ENCODE measurements around the gene RETN.

Gene RETN, protein sequence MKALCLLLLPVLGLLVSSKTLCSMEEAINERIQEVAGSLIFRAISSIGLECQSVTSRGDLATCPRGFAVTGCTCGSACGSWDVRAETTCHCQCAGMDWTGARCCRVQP

DNA sequence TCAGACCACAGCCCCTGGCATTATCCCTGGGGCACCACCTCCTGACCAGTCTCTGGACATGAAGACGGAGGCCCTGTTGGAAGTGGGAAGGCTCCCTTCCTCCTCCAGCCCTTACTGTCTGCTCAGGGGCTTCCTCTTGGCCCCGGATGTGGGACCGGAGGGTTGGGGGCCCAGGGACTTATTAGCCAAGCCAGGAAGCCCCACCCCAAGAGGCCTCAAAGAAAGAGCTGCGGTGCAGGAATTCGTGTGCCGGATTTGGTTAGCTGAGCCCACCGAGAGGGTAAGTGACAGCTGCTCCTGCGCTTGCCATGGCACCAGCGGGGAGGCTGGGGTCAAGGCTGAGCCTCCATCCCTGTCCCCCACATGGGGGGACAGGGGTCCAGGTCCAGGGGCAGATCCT lies at the start of gene RETN:
Gene RETN (plus strand): TSS at position 208 of the 400 bp plus-strand sequence. CDS start 278 bp downstream, outside the sequence.
- FAIRE-seq, result no peak

DNA sequence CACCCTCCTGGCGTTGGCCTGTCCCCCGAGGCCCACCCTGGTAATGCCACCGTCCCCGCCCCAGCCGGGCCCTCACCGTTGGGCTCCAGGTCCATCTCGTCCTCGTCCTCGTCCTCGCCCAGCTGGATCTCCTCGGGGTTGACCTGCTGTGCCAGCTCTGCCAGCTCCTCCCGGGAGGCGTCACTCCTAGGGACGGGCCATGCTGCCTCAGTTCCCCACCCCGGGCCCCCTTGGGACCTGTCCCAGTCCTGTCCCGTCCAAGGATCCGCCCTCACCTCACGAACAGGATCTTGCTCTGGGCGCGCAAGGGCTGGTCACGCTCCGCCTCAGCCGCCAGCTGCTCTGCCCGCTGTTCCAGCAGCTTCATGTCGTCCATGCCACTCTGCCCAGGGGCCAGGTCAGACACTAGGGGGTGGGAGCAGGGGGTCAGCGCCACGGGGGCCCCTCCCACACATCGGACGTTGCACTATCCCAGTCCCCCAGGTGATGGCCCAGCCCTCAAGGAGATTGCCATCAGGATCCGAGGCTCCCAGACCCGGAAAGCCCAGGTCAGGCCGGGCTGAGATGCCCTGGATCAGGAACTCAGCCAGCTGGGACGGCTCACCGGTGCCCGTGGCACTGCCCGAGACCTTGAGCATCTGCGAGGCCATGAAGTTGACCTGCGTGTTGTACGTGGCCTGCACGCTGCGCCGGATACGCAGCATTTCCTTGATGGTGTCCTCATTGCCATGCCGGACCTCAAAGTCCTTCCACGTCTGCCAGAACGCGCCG lies 49.0 kb upstream of the RETN start:
- no peak for FAIRE-seq

DNA sequence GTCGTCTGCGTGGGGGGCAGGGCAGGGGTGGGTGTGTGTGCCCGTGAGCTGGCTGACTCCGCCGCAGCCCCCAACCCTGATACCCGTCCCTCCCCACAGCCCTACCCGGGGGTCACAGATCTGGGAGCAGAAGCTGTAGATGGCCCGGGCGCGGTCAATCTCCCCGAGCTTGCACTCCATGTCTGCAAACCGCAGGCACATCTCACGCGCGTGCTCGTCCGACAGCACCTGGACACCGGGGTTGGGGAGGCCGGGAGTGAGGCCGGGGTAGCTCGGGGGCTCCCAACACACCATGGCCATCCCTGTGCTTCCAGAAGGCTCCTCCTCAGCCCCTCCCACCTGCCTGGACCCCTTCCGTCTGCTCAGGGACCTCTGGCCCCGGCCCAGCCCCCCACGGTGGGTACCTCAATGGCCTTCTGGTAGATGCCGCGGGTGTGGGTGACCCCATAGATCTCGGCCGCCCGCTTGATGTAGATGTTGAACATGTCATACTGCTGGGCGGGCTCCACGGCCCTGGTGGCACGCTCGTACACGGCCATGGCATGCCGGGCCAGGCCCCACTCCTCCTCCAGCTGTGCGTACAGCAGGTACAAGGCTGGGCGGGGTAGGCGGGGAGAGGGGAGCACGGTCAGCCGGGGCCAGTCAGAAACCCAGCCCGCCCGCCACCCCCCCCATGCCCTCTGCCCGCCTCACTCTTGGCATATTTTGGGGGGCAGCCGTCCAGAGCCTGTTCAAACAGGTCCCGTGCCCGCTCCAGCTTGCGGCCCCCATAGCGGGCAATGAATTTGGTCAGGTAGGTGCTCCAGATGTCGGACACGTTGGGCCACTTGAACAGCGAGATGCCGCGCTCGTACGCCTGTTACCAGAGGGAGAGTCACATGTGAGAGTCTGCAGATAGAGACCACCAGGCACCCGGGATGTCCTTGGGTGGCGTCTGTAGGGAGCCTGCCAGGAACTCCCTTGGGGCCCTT lies 48.1 kb upstream of the RETN start:
- no peak for FAIRE-seq

DNA sequence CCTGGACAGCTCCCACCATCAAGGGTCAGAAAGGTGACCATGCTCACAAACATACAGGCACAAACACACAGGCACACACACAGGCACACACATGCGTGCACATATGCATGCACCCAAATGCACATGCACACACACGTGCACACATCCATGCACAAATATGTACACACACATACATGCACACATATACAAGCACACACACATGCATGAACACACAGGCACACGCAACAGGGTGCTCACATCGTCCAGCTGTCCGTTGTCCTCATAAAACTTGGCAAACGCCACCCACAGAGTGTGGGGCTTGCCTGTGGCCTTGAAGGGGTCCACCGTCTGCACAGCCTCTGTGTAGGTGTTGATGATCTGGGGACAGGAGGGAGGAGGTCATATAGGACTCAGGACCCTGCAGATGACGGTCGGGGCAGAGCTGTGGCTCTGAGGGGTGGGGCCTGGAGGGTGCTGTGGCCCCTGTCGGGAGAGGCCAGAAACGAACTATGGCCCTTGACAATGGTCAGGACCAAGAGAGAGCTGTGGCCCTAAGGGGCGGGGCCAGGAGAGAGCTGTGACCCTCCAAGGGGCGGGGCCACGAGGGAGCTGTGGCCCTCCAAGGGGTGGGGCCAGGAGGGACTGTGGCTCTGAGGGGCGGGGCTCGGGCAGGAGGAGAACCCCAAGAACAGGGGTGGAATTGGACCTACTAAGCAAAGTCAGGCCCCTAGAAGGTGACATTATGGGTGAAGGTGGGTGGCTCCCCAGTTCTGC lies 45.7 kb upstream of the RETN start:
- FAIRE-seq, result no peak

DNA sequence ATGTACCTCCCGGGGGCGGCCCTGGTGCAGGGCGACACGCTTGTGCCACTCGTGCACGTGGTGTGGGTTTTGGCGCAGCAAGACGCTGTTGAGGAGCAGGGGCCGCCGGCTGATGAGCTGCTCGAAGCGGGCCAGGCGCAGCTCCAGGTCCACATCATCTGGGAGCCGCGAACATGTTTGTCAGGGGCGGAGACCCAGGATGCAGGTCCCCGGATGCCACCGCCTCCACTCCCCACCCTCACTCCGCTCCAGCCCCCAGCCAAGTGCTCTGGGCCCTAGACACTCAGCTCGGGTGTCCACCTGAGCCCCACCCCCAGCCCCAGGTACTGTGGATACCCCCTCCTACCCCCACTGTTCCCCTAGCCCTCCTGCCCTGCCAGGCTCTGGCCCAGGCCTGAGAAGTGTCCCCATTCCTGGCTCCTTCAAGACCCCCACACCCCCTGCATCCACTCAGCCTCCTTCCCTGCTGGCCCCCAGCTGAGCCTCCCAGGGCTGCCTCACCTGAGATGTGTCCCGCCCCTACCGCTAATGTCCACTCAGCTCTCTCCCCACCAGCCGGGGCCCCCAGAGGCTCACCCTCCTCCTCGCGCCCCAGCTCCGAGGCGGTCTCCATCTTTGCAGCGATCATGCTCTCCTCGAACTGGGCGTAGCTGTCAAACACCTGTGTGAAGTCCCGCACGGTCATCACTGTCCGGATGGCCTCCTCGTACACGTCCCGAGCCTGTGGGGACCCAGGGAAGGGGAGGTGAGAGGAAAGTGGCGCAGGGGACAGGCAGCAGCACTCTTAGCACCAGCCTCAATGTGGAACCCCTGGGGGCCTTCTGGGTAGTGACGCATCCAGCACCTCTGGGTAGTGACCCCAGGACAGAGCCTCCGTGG lies 44.9 kb upstream of the RETN start:
- FAIRE-seq, result no peak

DNA sequence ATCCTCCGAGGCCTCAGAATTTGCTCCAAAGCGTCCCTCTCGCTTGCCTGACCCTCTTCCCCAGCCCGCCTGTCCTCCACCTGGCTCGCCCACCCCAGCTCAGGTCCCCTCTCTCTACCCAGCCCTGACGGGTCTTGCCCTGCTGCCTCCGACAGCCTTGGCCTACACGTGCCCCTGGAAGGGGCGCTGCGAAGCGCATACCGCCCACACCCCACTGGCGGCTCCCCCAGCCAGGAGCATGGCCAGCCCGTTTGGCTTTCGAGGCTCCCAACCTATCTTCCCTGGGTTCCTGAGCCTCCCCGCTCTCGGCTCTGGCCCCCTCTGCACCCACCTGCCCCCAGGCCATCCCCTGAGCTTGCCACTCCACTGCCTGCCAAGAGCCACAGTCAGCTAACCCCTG lies 44.0 kb upstream of the RETN start:
- FAIRE-seq, result no peak

DNA sequence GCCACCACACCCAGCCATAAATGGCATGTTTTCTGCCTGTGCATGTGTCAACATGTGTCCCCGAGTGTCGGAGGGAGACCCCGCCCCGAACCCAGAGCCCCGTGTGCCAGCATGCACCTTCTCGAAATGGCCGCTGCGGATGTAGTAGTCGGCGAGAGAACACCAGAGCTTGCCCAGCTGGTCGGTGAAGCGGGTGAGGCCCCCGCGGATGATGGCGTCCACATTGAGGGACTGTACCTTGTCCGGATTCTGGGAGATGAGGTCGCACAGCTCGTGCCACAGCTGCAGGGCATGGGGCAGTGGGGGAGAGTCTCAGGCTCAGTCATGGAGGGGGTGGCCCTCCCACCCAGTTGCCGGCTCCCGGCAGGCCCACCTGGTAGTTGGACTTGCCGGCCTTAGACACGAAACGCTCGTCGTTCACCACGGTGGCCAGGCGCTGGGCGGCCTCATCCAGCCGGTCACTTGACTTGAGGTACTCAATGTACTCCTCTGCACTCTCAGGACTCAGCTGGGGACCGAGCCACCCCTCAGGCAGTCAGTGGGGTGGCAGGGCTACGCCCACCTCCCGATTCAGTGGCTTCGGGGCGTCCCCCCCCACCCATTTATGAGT lies 43.0 kb upstream of the RETN start:
- no peak for FAIRE-seq

DNA sequence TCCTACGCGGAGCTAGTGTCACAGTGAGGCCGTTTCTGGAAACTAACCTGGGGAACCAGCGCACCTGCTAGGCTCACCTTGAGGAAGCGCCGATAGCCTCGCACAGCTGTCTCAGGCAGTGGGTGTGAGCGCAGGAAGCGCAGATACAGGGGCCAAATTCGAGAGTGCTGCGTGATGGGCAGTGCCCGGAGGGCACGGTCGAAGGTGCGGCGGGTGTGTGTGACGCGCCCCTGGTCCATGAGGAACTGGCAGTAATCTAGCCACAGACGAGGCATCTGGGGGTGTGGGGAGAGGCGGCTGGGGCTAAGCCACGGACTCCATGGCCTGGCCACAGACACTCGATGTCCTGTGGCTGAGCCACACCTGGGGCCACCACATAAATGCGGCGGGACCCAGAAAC lies 41.7 kb upstream of the RETN start:
- no peak for FAIRE-seq

DNA sequence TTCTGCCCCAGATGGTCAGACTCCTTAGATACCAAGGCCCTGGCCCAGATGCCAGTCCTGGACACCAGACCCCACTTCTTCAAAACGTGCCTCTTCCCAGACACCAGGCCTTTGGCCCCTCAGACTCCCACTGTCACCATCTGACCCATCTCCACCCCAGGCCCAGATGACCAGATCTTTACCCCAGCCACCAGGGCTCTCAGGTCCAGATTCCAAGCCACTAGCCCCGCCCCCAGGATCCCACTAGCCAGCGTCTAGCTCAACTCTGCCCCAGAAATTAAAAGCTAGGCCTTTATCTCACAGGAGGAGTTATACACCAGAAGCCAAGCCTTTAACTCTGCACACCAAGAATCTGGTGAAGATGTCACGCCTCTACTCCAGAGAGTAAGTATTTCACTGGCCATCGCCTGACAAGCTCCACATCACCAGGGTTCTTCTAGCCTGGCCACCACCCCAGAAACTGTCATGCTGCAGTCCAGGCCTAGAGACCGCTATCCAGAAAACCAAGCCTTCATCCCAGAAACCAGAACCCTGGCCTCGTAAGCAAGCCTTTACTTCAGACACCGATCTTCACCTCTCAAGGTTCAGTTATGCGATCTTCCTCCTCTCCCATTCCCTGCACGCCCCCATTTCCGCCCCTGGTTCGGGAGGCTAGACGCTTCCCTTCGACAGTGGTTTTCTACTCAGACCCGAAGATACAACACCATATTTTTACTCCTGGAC lies 40.1 kb upstream of the RETN start:
- no peak for FAIRE-seq

DNA sequence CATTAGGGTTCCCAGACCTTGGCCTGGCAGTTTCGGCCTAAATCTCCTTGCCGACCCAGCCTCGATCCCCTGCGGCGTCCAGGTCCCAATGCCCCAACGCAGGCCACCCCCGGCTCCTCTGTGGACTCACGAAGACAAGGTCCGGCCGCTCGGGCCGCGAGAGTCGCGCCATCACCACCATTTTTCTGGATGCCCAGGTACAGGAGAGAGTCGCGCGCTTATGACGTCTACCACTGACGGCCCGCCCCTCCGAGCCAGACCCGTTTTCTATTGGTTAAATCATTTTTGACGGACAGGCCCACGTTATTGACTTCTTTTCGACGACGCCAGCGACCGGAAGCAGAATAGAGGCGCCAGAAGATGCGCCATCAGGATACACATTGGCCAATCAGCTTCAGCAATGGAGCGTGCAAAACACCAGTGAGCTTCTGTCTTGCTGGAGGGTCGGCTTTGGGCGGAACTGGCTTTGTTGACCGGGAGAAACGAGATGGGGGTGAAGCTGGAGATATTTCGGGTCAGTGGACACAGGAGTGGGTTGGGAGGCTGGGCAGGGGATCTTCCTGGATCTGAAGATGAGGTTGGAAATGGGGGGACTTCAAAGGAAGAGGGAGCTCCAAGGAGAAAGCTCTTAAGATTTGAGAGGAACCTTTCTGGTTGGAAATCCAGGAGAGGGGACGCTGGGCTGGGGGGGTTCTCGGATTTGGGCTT lies 39.3 kb upstream of the RETN start, which contains the start of the genes PET100 and XAB2:
Gene PET100 (plus strand): TSS at position 447 of the 708 bp plus-strand sequence. CDS start 41 bp downstream, at position 488.
Gene XAB2 (minus strand): TSS at position 199 of the 708 bp plus-strand sequence. CDS start 18 bp downstream, at position 181.
- FAIRE-seq, result peak; percentile 99

DNA sequence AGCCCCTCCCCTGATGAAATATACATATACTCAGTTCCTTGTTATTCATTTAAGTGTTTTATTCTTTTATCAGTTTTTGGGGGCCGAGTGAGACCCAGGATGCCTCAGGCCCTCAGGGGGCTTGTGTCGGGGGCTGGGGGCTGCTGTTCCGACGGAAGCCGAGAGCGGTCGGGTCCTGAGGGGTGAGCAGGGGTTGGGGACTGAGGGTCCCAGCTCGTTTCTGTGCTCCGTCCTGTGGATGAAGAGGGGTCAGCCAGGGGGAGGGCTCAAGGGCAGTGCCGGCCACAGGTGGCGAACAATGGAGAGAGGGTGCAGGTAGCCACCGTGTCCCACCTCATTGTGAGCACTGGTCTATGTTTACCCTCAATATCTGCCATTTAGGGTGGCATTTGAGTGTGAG lies 37.3 kb upstream of the RETN start:
- FAIRE-seq, result no peak

DNA sequence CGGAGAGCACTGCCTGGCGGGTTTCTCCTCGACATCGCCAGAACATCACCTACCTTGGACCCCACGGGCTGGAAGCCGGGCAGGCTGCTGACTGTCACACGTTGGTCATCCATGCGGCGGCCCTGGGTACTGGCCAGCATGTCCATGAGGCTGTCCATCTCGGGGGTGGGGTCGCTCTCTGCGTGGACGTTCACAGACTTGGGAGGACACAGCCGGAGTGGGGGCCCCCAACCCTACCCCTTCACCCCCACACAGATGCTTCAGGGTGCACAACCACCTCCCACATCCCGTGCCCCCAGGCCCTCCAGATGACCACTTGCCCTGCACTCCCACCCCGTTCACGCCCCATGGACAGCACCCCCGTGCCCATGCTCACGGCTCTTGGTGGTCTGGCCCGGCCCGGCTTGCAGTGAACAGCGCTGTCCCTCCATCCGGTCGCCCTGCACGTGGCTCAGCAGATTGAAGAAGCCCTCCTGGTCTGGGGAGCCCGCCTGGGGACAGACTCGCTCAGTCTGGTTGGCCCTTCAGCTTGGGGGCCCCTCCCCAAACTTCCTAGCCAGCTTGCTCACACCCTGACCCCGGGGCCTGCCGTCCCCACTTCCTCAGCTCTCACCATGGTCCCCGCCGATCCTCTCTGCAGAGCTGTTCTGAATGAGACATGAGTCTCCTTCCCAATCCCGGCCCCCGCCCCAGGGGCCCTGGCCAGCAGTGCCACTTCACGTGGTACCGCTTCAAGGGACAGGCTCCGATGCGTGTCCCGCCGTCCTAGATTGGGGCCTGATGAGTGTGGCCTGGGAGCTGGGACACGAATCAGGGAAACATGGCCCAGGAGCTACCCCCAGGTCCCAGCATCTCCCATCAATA lies 36.3 kb upstream of the RETN start:
- no peak for FAIRE-seq

DNA sequence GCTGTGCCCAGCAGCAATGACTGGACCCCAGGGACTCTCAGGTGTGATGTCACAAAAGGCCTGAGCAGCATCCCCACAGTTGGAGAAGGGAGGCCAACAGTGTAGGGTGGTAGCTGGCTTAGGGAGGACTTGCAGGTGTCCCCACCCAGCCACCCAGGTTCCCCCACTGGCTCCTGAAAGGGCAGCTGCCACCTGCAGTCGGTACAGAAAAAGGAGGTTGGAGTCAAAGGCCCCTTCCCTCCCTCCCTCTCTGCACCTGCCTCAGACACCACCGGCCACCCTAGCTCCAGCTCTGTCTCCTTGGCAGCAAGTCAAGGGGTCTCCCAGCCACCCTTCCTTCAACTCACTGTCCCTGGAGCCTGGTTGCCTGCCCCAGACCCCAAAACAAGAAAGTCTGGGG lies 35.2 kb upstream of the RETN start, which contains the start of gene PCP2:
Gene PCP2 (minus strand): TSS at position 22 of the 400 bp plus-strand sequence. CDS start 262 bp downstream, outside the sequence.
- no peak for FAIRE-seq

DNA sequence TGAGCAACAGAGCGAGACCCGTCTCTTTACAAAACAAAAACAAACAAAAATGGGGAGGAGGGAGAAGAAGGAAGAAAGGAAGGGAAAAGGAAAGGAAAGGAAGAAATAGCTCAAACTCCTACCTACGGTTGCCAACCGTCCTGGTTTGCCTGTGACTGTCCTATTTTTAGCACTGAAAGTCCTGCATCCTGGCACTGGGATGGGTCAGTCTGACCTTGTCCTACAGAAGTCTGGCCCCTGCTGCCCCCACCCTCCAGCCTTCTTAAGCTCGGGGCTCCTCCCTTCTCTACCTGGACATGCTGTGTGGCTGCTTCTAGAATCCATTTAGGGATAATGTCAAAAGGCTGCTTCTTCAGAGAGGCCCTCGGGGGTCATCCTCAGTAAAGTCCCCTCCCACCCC lies 33.2 kb upstream of the RETN start:
- no peak for FAIRE-seq

DNA sequence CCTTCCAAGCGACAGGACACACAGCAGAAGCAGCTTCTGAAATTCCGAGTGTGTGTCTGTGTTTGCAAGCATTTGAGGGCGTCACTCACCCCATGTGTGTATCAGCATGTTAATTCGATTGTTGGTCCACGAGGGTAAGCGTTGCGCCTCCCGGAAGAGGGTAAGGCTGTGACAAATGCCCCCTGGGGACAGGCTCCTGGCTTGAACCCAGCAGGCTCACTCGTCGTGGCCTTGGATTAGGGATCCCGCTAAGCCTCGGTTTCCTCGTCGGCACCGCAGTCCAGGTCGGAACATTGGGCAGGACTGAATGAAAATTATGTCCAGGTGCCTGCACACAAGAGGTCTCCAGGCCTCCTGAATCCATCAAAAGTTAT lies 32.5 kb upstream of the RETN start:
- no peak for FAIRE-seq

DNA sequence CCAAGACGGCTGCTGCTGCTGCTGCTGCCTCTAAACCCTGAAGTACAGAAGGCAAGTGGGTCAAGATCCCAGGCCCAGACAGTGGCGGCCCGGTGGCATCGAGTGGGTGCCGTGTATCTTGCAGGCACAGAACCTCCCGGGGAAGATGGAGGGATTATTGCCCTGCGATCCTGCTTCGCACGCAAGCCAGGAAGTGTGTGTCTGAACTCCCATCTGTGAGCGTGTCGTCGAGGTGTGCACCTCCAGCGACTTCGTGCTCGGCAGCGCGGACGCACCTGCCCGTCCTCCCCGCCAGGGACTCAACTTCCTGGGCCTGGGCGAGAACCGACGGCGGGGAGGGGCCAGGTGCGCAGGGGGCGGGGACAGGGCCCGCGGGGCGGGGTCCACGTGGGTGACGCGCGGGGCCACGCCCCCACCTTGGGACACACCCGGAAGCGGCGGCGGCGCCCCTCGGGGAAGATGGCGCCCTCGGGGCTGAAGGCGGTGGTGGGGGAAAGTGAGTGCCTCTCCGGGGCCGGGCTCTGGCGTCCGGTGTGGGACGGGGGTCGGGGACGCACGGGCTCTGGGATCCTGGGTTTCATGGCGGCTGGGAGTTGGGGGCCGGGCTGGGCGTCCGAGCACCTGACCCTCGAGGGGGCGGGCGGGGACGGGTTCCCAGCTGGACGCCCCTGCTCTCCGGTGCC lies 32.0 kb upstream of the RETN start, which contains the start of gene STXBP2:
Gene STXBP2 (plus strand): TSS at position 420 of the 683 bp plus-strand sequence. CDS start 40 bp downstream, at position 460.
- FAIRE-seq, result no peak

DNA sequence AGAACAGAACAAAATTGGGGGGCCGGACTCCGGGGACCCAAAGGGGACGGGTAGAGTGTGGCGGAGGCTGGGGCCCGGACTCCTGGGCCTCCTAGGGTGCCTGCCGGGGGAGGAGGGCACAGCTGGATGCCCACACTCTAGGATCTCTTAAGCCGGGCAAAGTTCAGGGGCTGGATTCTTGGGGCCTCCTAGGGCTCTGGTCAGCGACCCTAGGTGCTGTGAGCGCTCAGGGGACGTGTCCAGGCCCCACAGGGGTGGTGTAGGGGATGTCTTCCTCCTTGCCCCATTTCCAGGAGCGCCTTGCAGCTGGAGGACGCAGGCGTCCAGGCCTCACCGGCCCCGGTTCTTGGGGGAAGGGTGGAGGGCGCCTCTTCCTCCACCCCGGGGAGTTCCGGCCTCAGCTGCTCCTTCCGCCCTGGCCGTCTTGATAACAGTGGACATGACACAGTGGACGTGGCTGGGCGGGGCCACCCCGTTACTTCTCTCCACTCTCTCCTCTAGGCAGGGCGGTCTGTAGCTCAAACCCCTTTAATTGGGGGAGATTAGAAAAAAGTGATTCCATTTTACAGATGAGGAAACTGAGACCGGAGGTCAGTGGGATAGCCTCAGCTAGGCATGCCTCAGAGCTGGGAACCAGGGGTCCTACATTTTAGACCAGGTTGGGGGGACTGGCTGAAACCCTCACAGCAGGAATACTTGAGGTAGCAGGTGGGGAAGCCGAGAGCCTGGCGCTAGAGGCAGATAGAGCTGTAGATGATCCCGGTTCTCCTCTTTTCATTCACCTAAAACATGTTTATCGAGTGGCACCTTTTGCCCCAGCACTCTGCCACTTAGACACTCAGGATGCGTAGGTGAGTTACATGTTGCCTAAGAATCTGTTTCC lies 31.2 kb upstream of the RETN start:
- FAIRE-seq, result no peak

Measured in A204.1 (cell line).